Activated T-helper 2 cell treated with anti-CD3 and anti-CD28 coated beads, Interferon-gamma antibody, Interleukin-2, Interleukin-4, amounts not matched to agents 10 μg/mL and 5 μg/mL and 100 μg/mL, durations not matched to agents 14 hours and 24 hours and 36 hours (primary cell): ENCODE results near the gene NCOA1. TPM values are rescaled to one million over a fixed set of nuclear protein-coding genes. Genes with fewer than 3 reads are reported as not detected.
"Not testable (repeated sequence)": the region's sequence is repeated elsewhere in the genome, so short reads cannot be mapped to it uniquely, and the experiment has no call there.

Experiments used
- DNase-seq: peaks from one replicate; pipeline ENCODE4 v3.0.0; 2021; ENCODE audit warnings: low spot score
- H3K27ac Mint-ChIP-seq: one replicate; pipeline ENCODE4 v1.8.0; 2021; ENCODE audit warnings: mixed read lengths
- H3K27me3 Mint-ChIP-seq: one replicate; pipeline ENCODE4 v1.8.0; 2021; ENCODE audit warnings: low read depth, mixed read lengths
- H3K36me3 Mint-ChIP-seq: one replicate; pipeline ENCODE4 v1.8.0; 2021; ENCODE audit warnings: low read depth, mixed read lengths
- H3K4me1 Mint-ChIP-seq: one replicate; pipeline ENCODE4 v1.8.0; 2021; ENCODE audit warnings: low read depth, mixed read lengths
- H3K4me3 Mint-ChIP-seq: one replicate; pipeline ENCODE4 v1.8.0; 2021; ENCODE audit warnings: low read depth, mild to moderate bottlenecking, moderate library complexity, mixed read lengths
- H3K9me3 Mint-ChIP-seq: one replicate; pipeline ENCODE4 v1.8.0; 2021; ENCODE audit warnings: mixed read lengths
- intact Hi-C: fragments of 100-400 bp; cut with micrococcal nuclease; formaldehyde crosslinking; loops from one replicate; pipeline ENCODE4 v1.15.1; 2023
- total RNA-seq: library from RNA; stranded (reverse); gene quantifications from 2 replicates; pipeline ENCODE4 v1.2.3, GENCODE V29; 2022

The NCOA1 gene
- total RNA-seq, 1 donor from 2014 or later, result 28.3 TPM

- H3K4me1 Mint-ChIP-seq, H3K4me3 Mint-ChIP-seq, DNase-seq, H3K27me3 Mint-ChIP-seq, intact Hi-C loops, H3K27ac Mint-ChIP-seq, H3K36me3 Mint-ChIP-seq, H3K9me3 Mint-ChIP-seq: not testable (repeated sequence)
These were observed 6.4 kb upstream of the NCOA1 start for GRCh38 chr2:24484677-24485076.

GRCh38 chr2:24485197-24485596 is 5.9 kb upstream of the NCOA1 start:
- Mint-ChIP-seq H3K36me3 (no peaks in the 10 kb centered on the region), H3K4me1 (peaks cover 12% of the 10 kb centered on the region), H3K27ac (no peak overlapping the region), H3K4me3 (no peak overlapping the region), H3K27me3 (peaks cover 2% of the 10 kb centered on the region), H3K9me3 (peaks cover 3% of the 10 kb centered on the region)
- intact Hi-C loops, result no loop called here
- DNase-seq, result no peak

GRCh38 chr2:24486636-24487205 is 4.3 kb upstream of the NCOA1 start:
- Mint-ChIP-seq H3K4me1 (peaks cover 16% of the 10 kb centered on the region), H3K27me3 (no peaks in the 10 kb centered on the region), H3K36me3 (no peaks in the 10 kb centered on the region), H3K9me3 (no peaks in the 10 kb centered on the region), H3K27ac (no peak overlapping the region), H3K4me3 (no peak overlapping the region)
- DNase-seq, result no peak
- intact Hi-C loops, result no loop called here

GRCh38 chr2:24489465-24490180 is 1.4 kb upstream of the NCOA1 start:
- peaks cover 9% of the 10 kb centered on the region for H3K36me3 Mint-ChIP-seq
- intact Hi-C loops, result loop anchor here (2.0 to 5.0 kb wide), 6 partner anchors 19 to 553 kb away; partner anchors contain the start of genes CENPO, EFR3B, FKBP1B and PTRHD1
- peak overlapping the region; percentile 93 for H3K4me3 Mint-ChIP-seq
- H3K4me1 Mint-ChIP-seq, result peaks cover 42% of the 10 kb centered on the region
- peak overlapping the region; percentile 92 for H3K27ac Mint-ChIP-seq
- H3K27me3 Mint-ChIP-seq, result peaks cover 4% of the 10 kb centered on the region
- no peaks in the 10 kb centered on the region for H3K9me3 Mint-ChIP-seq
- DNase-seq, result no peak

- intact Hi-C loops, result loop anchor here (2.0 to 5.0 kb wide), 6 partner anchors 19 to 552 kb away; partner anchors contain the start of genes CENPO, EFR3B, FKBP1B and PTRHD1
- Mint-ChIP-seq H3K4me1 (peaks cover 42% of the 10 kb centered on the region), H3K36me3 (peaks cover 9% of the 10 kb centered on the region), H3K4me3 (peak overlapping the region; percentile 93), H3K9me3 (no peaks in the 10 kb centered on the region), H3K27ac (peak overlapping the region; percentile 92), H3K27me3 (peaks cover 4% of the 10 kb centered on the region)
- no peak for DNase-seq
These were observed 819 bp upstream of the NCOA1 start for GRCh38 chr2:24490181-24490689.

- H3K4me1 Mint-ChIP-seq, result peaks cover 47% of the 10 kb centered on the region
These were observed 727 bp downstream of the NCOA1 start for GRCh38 chr2:24491542-24492420.

GRCh38 chr2:24492421-24493279 is 1.6 kb downstream of the NCOA1 start:
- Mint-ChIP-seq H3K4me1 (peaks cover 51% of the 10 kb centered on the region), H3K27ac (peak overlapping the region; percentile 1), H3K27me3 (peaks cover 4% of the 10 kb centered on the region), H3K9me3 (no peaks in the 10 kb centered on the region), H3K4me3 (peak overlapping the region; percentile 75), H3K36me3 (peaks cover 9% of the 10 kb centered on the region)
- no peak for DNase-seq
- intact Hi-C loops, result loop anchor here (5.0 kb wide), 2 partner anchors 445 to 550 kb away; partner anchors contain the start of genes EFR3B, FKBP1B and WDCP

More at GRCh38 chr2:24491542-24492420, 727 bp downstream of the NCOA1 start:
- peak overlapping the region; percentile 14 for H3K27ac Mint-ChIP-seq
- H3K36me3 Mint-ChIP-seq, result peaks cover 9% of the 10 kb centered on the region
- DNase-seq, result peak; percentile 45
- H3K27me3 Mint-ChIP-seq, result peaks cover 4% of the 10 kb centered on the region
- intact Hi-C loops, result loop anchor here (2.0 to 5.0 kb wide), 6 partner anchors 17 to 551 kb away; partner anchors contain the start of genes CENPO, EFR3B, FKBP1B and PTRHD1
- no peaks in the 10 kb centered on the region for H3K9me3 Mint-ChIP-seq
- peak overlapping the region; percentile 75 for H3K4me3 Mint-ChIP-seq

- Mint-ChIP-seq H3K36me3 (peaks cover 9% of the 10 kb centered on the region), H3K9me3 (no peaks in the 10 kb centered on the region), H3K27ac (no peak overlapping the region), H3K27me3 (peaks cover 4% of the 10 kb centered on the region), H3K4me3 (peak overlapping the region; percentile 57), H3K4me1 (peaks cover 55% of the 10 kb centered on the region)
- DNase-seq, result no peak
- intact Hi-C loops, result loop anchor here (5.0 kb wide), 2 partner anchors 446 to 549 kb away; partner anchors contain the start of genes EFR3B, FKBP1B and WDCP
These were observed 2.7 kb downstream of the NCOA1 start for GRCh38 chr2:24493713-24494112.

GRCh38 chr2:24494410-24494809 is 3.4 kb downstream of the NCOA1 start:
- Mint-ChIP-seq H3K36me3 (peaks cover 9% of the 10 kb centered on the region), H3K9me3 (no peaks in the 10 kb centered on the region), H3K27ac (no peak overlapping the region), H3K4me3 (no peak overlapping the region), H3K27me3 (peaks cover 4% of the 10 kb centered on the region), H3K4me1 (peaks cover 51% of the 10 kb centered on the region)
- intact Hi-C loops, result loop anchor here (5.0 kb wide), 2 partner anchors 447 to 548 kb away; partner anchors contain the start of genes EFR3B, FKBP1B and WDCP
- DNase-seq, result no peak

GRCh38 chr2:24495451-24495850 is 4.4 kb downstream of the NCOA1 start:
- no peak for DNase-seq
- peaks cover 9% of the 10 kb centered on the region for H3K36me3 Mint-ChIP-seq
- H3K9me3 Mint-ChIP-seq, result no peaks in the 10 kb centered on the region
- intact Hi-C loops, result no loop called here
- no peak overlapping the region for H3K27ac Mint-ChIP-seq
- peaks cover 4% of the 10 kb centered on the region for H3K27me3 Mint-ChIP-seq
- H3K4me3 Mint-ChIP-seq, result no peak overlapping the region
- H3K4me1 Mint-ChIP-seq, result peaks cover 40% of the 10 kb centered on the region

GRCh38 chr2:24496959-24497358 is 5.9 kb downstream of the NCOA1 start:
- no peak for DNase-seq
- Mint-ChIP-seq H3K27me3 (peaks cover 4% of the 10 kb centered on the region), H3K36me3 (peaks cover 9% of the 10 kb centered on the region), H3K4me3 (no peak overlapping the region), H3K4me1 (peaks cover 39% of the 10 kb centered on the region), H3K9me3 (no peaks in the 10 kb centered on the region), H3K27ac (no peak overlapping the region)
- intact Hi-C loops, result no loop called here
